ENCODE data around the gene TMEM145. TPM values are rescaled to one million over a fixed set of nuclear protein-coding genes. Genes with fewer than 3 reads are reported as not detected.

TMEM145 gene
- polyA plus RNA-seq, 1 donor (not counting 4 experiments of a cell fraction or from before 2014, with no cell fraction given): not detected

GRCh38 chr19:42333018-42333417, 19.9 kb downstream of the TMEM145 start:
- no peak overlapping the region for H3K4me3 ChIP-seq (ENCODE audit: control insufficient read depth in 2 of 3, extremely low read depth in 1 of 3, insufficient read depth in 2 of 3, low read depth in 1 of 3, low read length in 3 of 3)
- H3K36me3 ChIP-seq (ENCODE audit: control insufficient read depth in 2 of 2, extremely low read depth in 1 of 2, insufficient read depth in 2 of 2, low read length in 2 of 2): peaks cover 3 to 9% of the 10 kb centered on the region in 2 experiments
- no peak overlapping the region for H3K4me2 ChIP-seq (ENCODE audit: control insufficient read depth, extremely low read depth, insufficient read depth, low read depth, low read length)
- no peak overlapping the region for H3K9ac ChIP-seq (ENCODE audit: control insufficient read depth, extremely low read depth, insufficient read depth, low read length)
- FAIRE-seq (no peak), DNase-seq (ENCODE audit: low read depth, low spot score) (no peak)
- no peaks in the 10 kb centered on the region for H3K27me3 ChIP-seq (ENCODE audit: control insufficient read depth, extremely low read depth, insufficient read depth, low read length)
- H4K20me1 ChIP-seq (ENCODE audit: control insufficient read depth, extremely low read depth, insufficient read depth, low read length): no peaks in the 10 kb centered on the region
- no peaks in the 10 kb centered on the region for H3K9me1 ChIP-seq (ENCODE audit: control insufficient read depth, extremely low read depth, insufficient read depth, low read length)
- TF ChIP-seq CTCF (optimal IDR thresholded peaks at IDR 0.05 in 1 of 3, IDR thresholded peaks at IDR 0.05 in 1 of 3, conservative IDR thresholded peaks at IDR 0.05 in 1 of 3; ENCODE audit: extremely low read depth in 1 of 3, insufficient read depth in 2 of 3, low read length in 3 of 3): no peak
- TF ChIP-seq EZH2 (IDR thresholded peaks at IDR 0.05; ENCODE audit: low read length): no peak
- no peaks in the 10 kb centered on the region for H3K9me3 ChIP-seq (ENCODE audit: control insufficient read depth, low read depth, low read length)
- no peak overlapping the region for H2AFZ ChIP-seq (ENCODE audit: control insufficient read depth, low read length)
- dilution Hi-C loops (cut with MboI; ENCODE audit: extremely low pct_ligation_motif_present, low sequenced_read_pairs): no loop called here
- H3K79me2 ChIP-seq (ENCODE audit: control insufficient read depth, insufficient read depth, low read length): peaks cover 2% of the 10 kb centered on the region
- H3K27ac ChIP-seq (ENCODE audit: control insufficient read depth, insufficient read depth, low read length): no peak overlapping the region
- H3K4me1 ChIP-seq (ENCODE audit: control insufficient read depth, extremely low read depth, insufficient read depth, low read length): no peaks in the 10 kb centered on the region

GRCh38 chr19:42333975-42334696, 21.0 kb downstream of the TMEM145 start:
- Histone ChIP-seq H3K9me3 (ENCODE audit: control insufficient read depth, low read depth, low read length) (no peaks in the 10 kb centered on the region), H3K4me1 (ENCODE audit: control insufficient read depth, extremely low read depth, insufficient read depth, low read length) (no peaks in the 10 kb centered on the region), H3K9me1 (ENCODE audit: control insufficient read depth, extremely low read depth, insufficient read depth, low read length) (no peaks in the 10 kb centered on the region), H3K36me3 (ENCODE audit: control insufficient read depth in 2 of 2, extremely low read depth in 1 of 2, insufficient read depth in 2 of 2, low read length in 2 of 2) (peaks cover 3 to 9% of the 10 kb centered on the region in 2 experiments), H3K27me3 (ENCODE audit: control insufficient read depth, extremely low read depth, insufficient read depth, low read length) (no peaks in the 10 kb centered on the region), H3K9ac (ENCODE audit: control insufficient read depth, extremely low read depth, insufficient read depth, low read length) (no peak overlapping the region), H3K79me2 (ENCODE audit: control insufficient read depth, insufficient read depth, low read length) (no peaks in the 10 kb centered on the region), H3K27ac (ENCODE audit: control insufficient read depth, insufficient read depth, low read length) (no peak overlapping the region), H4K20me1 (ENCODE audit: control insufficient read depth, extremely low read depth, insufficient read depth, low read length) (no peaks in the 10 kb centered on the region), H3K4me2 (ENCODE audit: control insufficient read depth, extremely low read depth, insufficient read depth, low read depth, low read length) (no peak overlapping the region), H3K4me3 (ENCODE audit: control insufficient read depth in 2 of 3, extremely low read depth in 1 of 3, insufficient read depth in 2 of 3, low read depth in 1 of 3, low read length in 3 of 3) (no peak overlapping the region), H2AFZ (ENCODE audit: control insufficient read depth, low read length) (no peak overlapping the region)
- TF ChIP-seq CTCF (optimal IDR thresholded peaks at IDR 0.05 in 1 of 3, IDR thresholded peaks at IDR 0.05 in 1 of 3, conservative IDR thresholded peaks at IDR 0.05 in 1 of 3; ENCODE audit: extremely low read depth in 1 of 3, insufficient read depth in 2 of 3, low read length in 3 of 3): no peak
- no peak for TF ChIP-seq EZH2 (IDR thresholded peaks at IDR 0.05; ENCODE audit: low read length)
- DNase-seq (ENCODE audit: low read depth, low spot score): no peak
- dilution Hi-C loops (cut with MboI; ENCODE audit: extremely low pct_ligation_motif_present, low sequenced_read_pairs): no loop called here
- FAIRE-seq: no peak

All from keratinocyte (primary cell).